H1 (cell line): ENCODE results near the gene CORT. TPM values are rescaled to one million over a fixed set of nuclear protein-coding genes. Genes with fewer than 3 reads are reported as not detected.
A peak's percentile ranks its signal among the peaks of the same experiment; 100 is the strongest.

Source experiments
- CTCF ChIA-PET: fragments of 300-600 bp; sonication (Branson Sonifier 250); formaldehyde crosslinking; loops from one replicate; lab custom pipeline; 2021; ENCODE audit not compliant: partially characterized antibody; lab: Charles Lee
- POLR2A ChIA-PET: fragments of 300-600 bp; sonication (Branson Sonifier 250); formaldehyde crosslinking; loops from one replicate; lab custom pipeline; 2021; ENCODE audit warnings: inconsistent platforms; ENCODE audit not compliant: partially characterized antibody; lab: Charles Lee
- DNase-seq, 2 experiments: peaks; one replicate each; pipeline versions ENCODE4 v3.0.0 to v3.0.0-alpha.2; 2010 to 2022; ENCODE audit warnings: low spot score in 2 of 2, low read depth in 1 of 2, mixed read lengths in 1 of 2
- FAIRE-seq: peaks from 2 replicates; lab custom pipeline; 2011; peaks lifted over from hg19 to GRCh38; lab: Jason Lieb, UNC
- H2AFZ ChIP-seq: 2 replicates; pipeline ENCODE4 v1.8.1; 2012; ENCODE audit warnings: low read length, inconsistent platforms
- H2AK5ac ChIP-seq: 2 replicates; pipeline ENCODE4 v1.6.1; 2013; ENCODE audit warnings: low read depth, low read length
- H2BK120ac ChIP-seq: replicated peaks from 2 replicates; pipeline ENCODE3; 2013; ENCODE audit warnings: low read depth, low read length, inconsistent platforms
- H2BK12ac ChIP-seq: 2 replicates; pipeline ENCODE4 v1.6.1; 2013; ENCODE audit warnings: low read depth, low read length
- H2BK15ac ChIP-seq: 2 replicates; pipeline ENCODE4 v1.6.1; 2013; ENCODE audit warnings: low read length
- H2BK20ac ChIP-seq: 2 replicates; pipeline ENCODE4 v1.6.1; 2013; ENCODE audit warnings: low read length
- H2BK5ac ChIP-seq: 2 replicates; pipeline ENCODE4 v1.6.1; 2013; ENCODE audit warnings: low read depth, low read length
- H3K14ac ChIP-seq: 2 replicates; pipeline ENCODE4 v1.6.1; 2013; ENCODE audit warnings: inconsistent platforms; ENCODE audit not compliant: insufficient read length
- H3K18ac ChIP-seq: 2 replicates; pipeline ENCODE4 v1.6.1; 2013; ENCODE audit warnings: low read length; ENCODE audit errors: extremely low read depth
- H3K23ac ChIP-seq: 2 replicates; pipeline ENCODE4 v1.6.1; 2013; ENCODE audit warnings: inconsistent platforms; ENCODE audit not compliant: insufficient read length
- H3K23me2 ChIP-seq: 2 replicates; pipeline ENCODE4 v1.6.1; 2013; ENCODE audit warnings: low read depth, low read length
- H3K27ac ChIP-seq: 2 replicates; pipeline ENCODE4 v1.6.1; 2011; ENCODE audit warnings: low read depth, low read length, inconsistent platforms
- H3K27me3 ChIP-seq, 4 experiments: replicated peaks in 1 of 4; 1 replicate in 1 of 4; 2 replicates in 3 of 4; pipeline versions ENCODE4 v1.6.1 to v1.8.1; 2011 to 2013; ENCODE audit warnings: low read length in 3 of 4, mild to moderate bottlenecking in 3 of 4, inconsistent platforms in 2 of 4, mixed read lengths in 2 of 4, moderate library complexity in 1 of 4; ENCODE audit not compliant: control insufficient read depth in 3 of 4, insufficient read depth in 3 of 4; ENCODE audit errors: extremely low read depth in 1 of 4
- H3K36me3 ChIP-seq, 4 experiments: 2 replicates each; pipeline versions ENCODE4 v1.6.1 to v1.8.1; 2011 to 2013; ENCODE audit warnings: mild to moderate bottlenecking in 4 of 4, low read length in 3 of 4, moderate library complexity in 2 of 4, control low read depth in 1 of 4, inconsistent platforms in 1 of 4; ENCODE audit not compliant: insufficient read depth in 4 of 4, control insufficient read depth in 2 of 4
- H3K4ac ChIP-seq: replicated peaks from 2 replicates; pipeline ENCODE3; 2013; ENCODE audit warnings: low read length, low read depth, mixed read lengths, inconsistent platforms; ENCODE audit not compliant: insufficient read length
- H3K4me1 ChIP-seq, 4 experiments: replicated peaks in 1 of 4; 1 replicate in 1 of 4; 2 replicates in 3 of 4; pipeline versions ENCODE4 v1.6.1 to v1.8.1; 2011 to 2013; ENCODE audit warnings: low read length in 3 of 4, inconsistent platforms in 2 of 4, mixed read lengths in 1 of 4; ENCODE audit not compliant: insufficient read depth in 4 of 4, control insufficient read depth in 3 of 4
- H3K4me2 ChIP-seq, 2 experiments: 2 replicates each; pipeline versions ENCODE4 v1.6.1 to v1.8.1; 2011 to 2013; ENCODE audit warnings: low read depth in 2 of 2, low read length in 2 of 2, control low read depth in 1 of 2, inconsistent platforms in 1 of 2, mild to moderate bottlenecking in 1 of 2; ENCODE audit not compliant: insufficient read depth in 1 of 2
- H3K4me3 ChIP-seq, 4 experiments: fragments of 200-600, 300-600 bp in 1 of 4; sonication (generic), shearing (Covaris generic), sonication (Bioruptor Twin) in 1 of 4; 2 replicates each; pipeline versions ENCODE4 v1.5.1 to v1.8.1; 2011 to 2016; ENCODE audit warnings: low read length in 4 of 4, low read depth in 3 of 4, control low read depth in 2 of 4, inconsistent platforms in 2 of 4, mild to moderate bottlenecking in 2 of 4, mixed read lengths in 1 of 4, moderate library complexity in 1 of 4; ENCODE audit not compliant: insufficient read depth in 2 of 4; ENCODE audit errors: extremely low read depth in 1 of 4
- H3K56ac ChIP-seq: replicated peaks from 2 replicates; pipeline ENCODE3; 2013; ENCODE audit warnings: low read depth, mild to moderate bottlenecking, mixed read lengths, low read length, inconsistent platforms; ENCODE audit not compliant: insufficient read length
- H3K79me1 ChIP-seq: 2 replicates; pipeline ENCODE4 v1.6.1; 2013; ENCODE audit warnings: low read depth, low read length, control low read depth
- H3K79me2 ChIP-seq, 2 experiments: 2 replicates each; pipeline versions ENCODE4 v1.6.1 to v1.8.1; 2012 to 2013; ENCODE audit warnings: low read length in 2 of 2, mild to moderate bottlenecking in 2 of 2, inconsistent platforms in 1 of 2; ENCODE audit not compliant: insufficient read depth in 2 of 2, control insufficient read depth in 1 of 2
- H3K9ac ChIP-seq, 4 experiments: replicated peaks in 1 of 4; 1 replicate in 1 of 4; 2 replicates in 3 of 4; pipeline versions ENCODE4 v1.6.1 to v1.8.1; 2011 to 2013; ENCODE audit warnings: low read depth in 3 of 4, low read length in 3 of 4, control low read depth in 2 of 4, mild to moderate bottlenecking in 2 of 4, moderate library complexity in 2 of 4, inconsistent platforms in 1 of 4; ENCODE audit errors: extremely low read depth in 1 of 4
- H3K9me3 ChIP-seq, 2 experiments: 2 replicates each; pipeline versions ENCODE4 v1.6.1 to v1.8.1; 2012 to 2013; ENCODE audit warnings: mild to moderate bottlenecking in 2 of 2, moderate library complexity in 2 of 2, control low read depth in 1 of 2, inconsistent platforms in 1 of 2, low read depth in 1 of 2, low read length in 1 of 2, mixed read lengths in 1 of 2; ENCODE audit not compliant: insufficient read depth in 2 of 2
- H4K20me1 ChIP-seq, 2 experiments: replicated peaks in 1 of 2; 2 replicates each; pipeline versions ENCODE3 to v1.8.1; 2011 to 2013; ENCODE audit warnings: inconsistent platforms in 2 of 2, low read length in 2 of 2, mild to moderate bottlenecking in 1 of 2; ENCODE audit not compliant: insufficient read depth in 2 of 2, control insufficient read depth in 1 of 2
- H4K5ac ChIP-seq: 2 replicates; pipeline ENCODE4 v1.6.1; 2013; ENCODE audit warnings: low read length, low read depth, mixed read lengths, inconsistent platforms; ENCODE audit not compliant: insufficient read length
- H4K8ac ChIP-seq: 2 replicates; pipeline ENCODE4 v1.8.0; 2013; ENCODE audit warnings: mild to moderate bottlenecking, moderate library complexity, low read length, inconsistent platforms; ENCODE audit not compliant: insufficient read depth; ENCODE audit errors: extremely low read depth
- H4K91ac ChIP-seq: replicated peaks from 2 replicates; pipeline ENCODE3; 2013; ENCODE audit warnings: low read length, mixed read lengths, inconsistent platforms; ENCODE audit not compliant: insufficient read length
- BACH1 ChIP-seq: IDR thresholded peaks from 2 replicates; pipeline ENCODE4 v1.6.1; 2012; ENCODE audit warnings: low read length, improper control_type of control experiment
- BCL11A ChIP-seq, 2 experiments: IDR thresholded peaks; one replicate each; pipeline ENCODE4 v1.6.1; 2011; ENCODE audit warnings: low read depth in 2 of 2, low read length in 2 of 2, mild to moderate bottlenecking in 2 of 2
- BRCA1 ChIP-seq: IDR thresholded peaks from 2 replicates; pipeline ENCODE4 v1.6.1; 2012; ENCODE audit warnings: low read depth, low read length, improper control_type of control experiment
- CBX5 ChIP-seq: fragments of 300-800, 300-1000 bp; sonication (generic); IDR thresholded peaks from 2 replicates; pipeline ENCODE4 v1.7.1; 2016; ENCODE audit warnings: antibody characterized with exemption, low read length, low read depth
- CEBPB ChIP-seq: IDR thresholded peaks from 2 replicates; pipeline ENCODE4 v1.6.1; 2012; ENCODE audit warnings: low read depth, low read length
- EGR1 ChIP-seq: IDR thresholded peaks from 2 replicates; pipeline ENCODE4 v1.6.1; 2011; ENCODE audit warnings: low read depth, low read length, borderline replicate concordance
- GTF2F1 ChIP-seq: IDR thresholded peaks from 2 replicates; pipeline ENCODE4 v1.6.1; 2012; ENCODE audit warnings: low read depth, low read length, improper control_type of control experiment, borderline replicate concordance
- HDAC2 ChIP-seq, 2 experiments: fragments of 300-600 bp in 1 of 2; sonication (generic) in 1 of 2; IDR thresholded peaks; 2 replicates each; pipeline ENCODE4 v1.6.1; 2011 to 2012; ENCODE audit warnings: low read depth in 2 of 2, low read length in 2 of 2, mild to moderate bottlenecking in 2 of 2, moderate library complexity in 2 of 2, borderline replicate concordance in 1 of 2, inconsistent platforms in 1 of 2
- JUN ChIP-seq: IDR thresholded peaks from 2 replicates; pipeline ENCODE4 v1.6.1; 2011; ENCODE audit warnings: low read depth, mild to moderate bottlenecking, improper control_type of control experiment, low read length
- NRF1 ChIP-seq: IDR thresholded peaks from 2 replicates; pipeline ENCODE4 v1.6.1; 2011; ENCODE audit warnings: mild to moderate bottlenecking, low read depth, low read length, improper control_type of control experiment
- POLR2A ChIP-seq, 2 experiments: IDR thresholded peaks; 1 replicate in 1 of 2; 2 replicates in 1 of 2; pipeline ENCODE4 v1.6.1; 2011; ENCODE audit warnings: low read depth in 2 of 2, low read length in 2 of 2, mild to moderate bottlenecking in 2 of 2; ENCODE audit errors: control extremely low read depth in 1 of 2
- RFX5 ChIP-seq: IDR thresholded peaks from 2 replicates; pipeline ENCODE4 v1.6.1; 2011; ENCODE audit warnings: low read depth, low read length, improper control_type of control experiment, borderline replicate concordance
- SP2 ChIP-seq: IDR thresholded peaks from 2 replicates; pipeline ENCODE4 v1.6.1; 2012; ENCODE audit warnings: mild to moderate bottlenecking, low read length, inconsistent platforms
- ZNF274 ChIP-seq: IDR thresholded peaks from 2 replicates; pipeline ENCODE4 v1.7.0; 2012; ENCODE audit warnings: low read length, borderline replicate concordance; ENCODE audit errors: extremely low read depth
- WGBS, 2 experiments: shearing (Covaris generic) in 1 of 2; methylation state at CpG; one replicate each; pipeline versions ENCODE4 v1.1.6 to v1.1.7; 2013 to 2015; ENCODE audit warnings: low lambda C conversion rate in 2 of 2, mixed read lengths in 2 of 2, inconsistent platforms in 1 of 2, low coverage in 1 of 2, missing lambda C conversion rate in 1 of 2; ENCODE audit not compliant: insufficient replicate concordance in 2 of 2, insufficient coverage in 1 of 2, insufficient read length in 1 of 2; ENCODE audit errors: extremely low coverage in 1 of 2, missing lambda C conversion rate in 1 of 2; 5-methylcytosine and 5-hydroxymethylcytosine counted together
- polyA plus RNA-seq, 7 experiments: library from polyadenylated mRNA; depleted of rRNA in 3 of 7; stranded (reverse) in 5 of 7; unstranded in 2 of 7; fragments of >200 nt in 5 of 7; fragments of 200-250 nt in 2 of 7; gene quantifications; 1 replicate in 5 of 7; 2 replicates in 1 of 7; 4 replicates in 1 of 7; pipeline versions ENCODE4 v1.2.1 to v1.2.3, GENCODE V29; 2011 to 2013; ENCODE audit warnings: missing spikeins in 2 of 7, mixed read lengths in 2 of 7
- total RNA-seq: library from RNA; stranded (reverse); fragmentation: NEBNext Ultra II Directional; extraction: Animal tissue kit (Norgen Biotek cat#: 25700); gene quantifications from 2 replicates; pipeline ENCODE4 v1.2.1, GENCODE V29; 2021
- TF ChIP-seq, protein P1 (sequence below): IDR thresholded peaks from 2 replicates; pipeline ENCODE4 v1.6.1; 2011; ENCODE audit warnings: low read depth, mild to moderate bottlenecking, low read length; ENCODE audit not compliant: insufficient read depth

Gene CORT
- total and polyA plus RNA-seq, 2 of the 8 experiments (the other 6 are each of a cell fraction or from before 2014, with no cell fraction given): 0.15 to 0.30 TPM

GRCh38 chr1:10495952-10496351 lies 46.1 kb downstream of the CORT start:
- 87% methylated on average over 14 of the region's 14 CpGs; no CpG with 5 or more reads in 1 of the 2 experiments for WGBS, 2 experiments
- DNase-seq: no peak
- no peak overlapping the region for H3K23ac ChIP-seq
- no peak overlapping the region for H2AK5ac ChIP-seq
- no peak overlapping the region; the same call in 1 of the 2 replicates for H2BK5ac ChIP-seq
- H3K56ac ChIP-seq: no peak overlapping the region
- H3K9ac ChIP-seq: no peak overlapping the region; a peak in 1 of 7 replicates
- H4K91ac ChIP-seq: no peak overlapping the region
- H3K27me3 ChIP-seq: no peaks in the 10 kb centered on the region
- H3K18ac ChIP-seq: no peak overlapping the region
- H3K9me3 ChIP-seq: no peaks in the 10 kb centered on the region
- H2BK15ac ChIP-seq: no peak overlapping the region
- no peak overlapping the region for H4K5ac ChIP-seq
- no peak overlapping the region for H2BK20ac ChIP-seq
- peaks cover 0 to 6% (median 3%) of the 10 kb centered on the region in 4 experiments; a peak in 4 of 7 replicates for H3K4me1 ChIP-seq
- H3K79me1 ChIP-seq: peaks cover 6% of the 10 kb centered on the region; the same call in 1 of the 2 replicates
- ChIA-PET POLR2A (no interaction called here), CTCF (interaction anchor here (0.5 to 8.5 kb wide), 10 partner anchors 10 to 1767 kb away, joined by 3 to 132 read pairs (median 4); partner anchors contain the start of gene CENPS)
- H3K14ac ChIP-seq: no peak overlapping the region
- no peak overlapping the region for H2BK120ac ChIP-seq
- H3K79me2 ChIP-seq: peaks cover 0 to 38% of the 10 kb centered on the region in 2 experiments; a peak in 2 of 4 replicates
- H3K36me3 ChIP-seq: peaks cover 0 to 4% (median 0%) of the 10 kb centered on the region in 4 experiments; a peak in 1 of 8 replicates
- peaks cover 4 to 7% of the 10 kb centered on the region in 2 experiments for H4K20me1 ChIP-seq
- no peak overlapping the region for H3K4me3 ChIP-seq
- FAIRE-seq: no peak
- H4K8ac ChIP-seq: peak overlapping the region; percentile 54
- H3K23me2 ChIP-seq: no peaks in the 10 kb centered on the region
- H2AFZ ChIP-seq: no peak overlapping the region
- no peak overlapping the region for H2BK12ac ChIP-seq
- no peak overlapping the region for H3K4ac ChIP-seq
- H3K4me2 ChIP-seq: no peak overlapping the region
- H3K27ac ChIP-seq: no peak overlapping the region
- TF ChIP-seq EGR1 (no peak), SP2 (no peak), BCL11A (IDR thresholded peaks at IDR 0.05; ENCODE audit: low read depth in 2 of 2, low read length in 2 of 2) (no peak), BACH1 (no peak), CEBPB (no peak), RFX5 (no peak), CBX5 (no peak), POLR2A (IDR thresholded peaks at IDR 0.05; ENCODE audit: control extremely low read depth in 1 of 2, low read depth in 2 of 2, low read length in 2 of 2) (no peak), JUN (no peak), NRF1 (no peak), ZNF274 (no peak), BRCA1 (no peak), GTF2F1 (no peak), HDAC2 (IDR thresholded peaks at IDR 0.05; ENCODE audit: borderline replicate concordance in 1 of 2, low read depth in 2 of 2, low read length in 2 of 2) (no peak)
- TF ChIP-seq, protein P1, sequence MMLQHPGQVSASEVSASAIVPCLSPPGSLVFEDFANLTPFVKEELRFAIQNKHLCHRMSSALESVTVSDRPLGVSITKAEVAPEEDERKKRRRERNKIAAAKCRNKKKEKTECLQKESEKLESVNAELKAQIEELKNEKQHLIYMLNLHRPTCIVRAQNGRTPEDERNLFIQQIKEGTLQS: no peak
